ENCODE data around the gene STUM. TPM values are rescaled to one million over a fixed set of nuclear protein-coding genes. Genes with fewer than 3 reads are reported as not detected.
"Not testable (repeated sequence)": the region's sequence is repeated elsewhere in the genome, so short reads cannot be mapped to it uniquely, and the experiment has no call there.

Gene STUM
- total RNA-seq, 1 donor = not detected

- Histone ChIP-seq H3K9me3 (ENCODE audit: low read depth, low read length) (no peaks in the 10 kb centered on the region), H3K4me1 (ENCODE audit: insufficient read depth, low read length) (peaks cover 40% of the 10 kb centered on the region), H3K4me3 (ENCODE audit: low read length) (no peak overlapping the region), H3K27me3 (ENCODE audit: insufficient read depth, low read length) (no peaks in the 10 kb centered on the region)
These were observed 86.2 kb downstream of the STUM start for GRCh38 chr1:226634611-226635246.

GRCh38 chr1:226635456-226635941, 86.9 kb downstream of the STUM start:
- Histone ChIP-seq H3K9me3 (ENCODE audit: low read depth, low read length) (no peaks in the 10 kb centered on the region), H3K4me1 (ENCODE audit: insufficient read depth, low read length) (peaks cover 40% of the 10 kb centered on the region), H3K27me3 (ENCODE audit: insufficient read depth, low read length) (no peaks in the 10 kb centered on the region), H3K4me3 (ENCODE audit: low read length) (no peak overlapping the region)

- H3K4me3 ChIP-seq (ENCODE audit: low read length) = no peak overlapping the region
- no peaks in the 10 kb centered on the region for H3K27me3 ChIP-seq (ENCODE audit: insufficient read depth, low read length)
- H3K9me3 ChIP-seq (ENCODE audit: low read depth, low read length) = no peaks in the 10 kb centered on the region
- peaks cover 46% of the 10 kb centered on the region for H3K4me1 ChIP-seq (ENCODE audit: insufficient read depth, low read length)
These were observed 88.2 kb downstream of the STUM start for GRCh38 chr1:226636847-226637096.

GRCh38 chr1:226637147-226637935, 88.8 kb downstream of the STUM start:
- Histone ChIP-seq H3K4me1 (ENCODE audit: insufficient read depth, low read length) (peaks cover 51% of the 10 kb centered on the region), H3K27me3 (ENCODE audit: insufficient read depth, low read length) (no peaks in the 10 kb centered on the region), H3K9me3 (ENCODE audit: low read depth, low read length) (no peaks in the 10 kb centered on the region), H3K4me3 (ENCODE audit: low read length) (no peak overlapping the region)

GRCh38 chr1:226638001-226638601, 89.5 kb downstream of the STUM start:
- H3K4me1 ChIP-seq (ENCODE audit: insufficient read depth, low read length) = peaks cover 53% of the 10 kb centered on the region

GRCh38 chr1:226638608-226639007, 90.0 kb downstream of the STUM start:
- peaks cover 53% of the 10 kb centered on the region for H3K4me1 ChIP-seq (ENCODE audit: insufficient read depth, low read length)
- no peaks in the 10 kb centered on the region for H3K9me3 ChIP-seq (ENCODE audit: low read depth, low read length)

More at GRCh38 chr1:226638001-226638601, 89.5 kb downstream of the STUM start:
- no peaks in the 10 kb centered on the region for H3K27me3 ChIP-seq (ENCODE audit: insufficient read depth, low read length)
- no peaks in the 10 kb centered on the region for H3K9me3 ChIP-seq (ENCODE audit: low read depth, low read length)
- no peak overlapping the region for H3K4me3 ChIP-seq (ENCODE audit: low read length)

GRCh38 chr1:226639206-226639605, 90.6 kb downstream of the STUM start:
- not testable (repeated sequence) for H3K27me3 ChIP-seq (ENCODE audit: insufficient read depth, low read length); H3K4me3 ChIP-seq (ENCODE audit: low read length); H3K9me3 ChIP-seq (ENCODE audit: low read depth, low read length)
- H3K4me1 ChIP-seq (ENCODE audit: insufficient read depth, low read length) = peaks cover 53% of the 10 kb centered on the region

More at GRCh38 chr1:226638608-226639007, 90.0 kb downstream of the STUM start:
- H3K27me3 ChIP-seq (ENCODE audit: insufficient read depth, low read length) = no peaks in the 10 kb centered on the region
- H3K4me3 ChIP-seq (ENCODE audit: low read length) = no peak overlapping the region

GRCh38 chr1:226639631-226640061, 91.1 kb downstream of the STUM start:
- H3K4me1 ChIP-seq (ENCODE audit: insufficient read depth, low read length) = peaks cover 53% of the 10 kb centered on the region

GRCh38 chr1:226640321-226641136, 92.0 kb downstream of the STUM start:
- peaks cover 53% of the 10 kb centered on the region for H3K4me1 ChIP-seq (ENCODE audit: insufficient read depth, low read length)
- no peak overlapping the region for H3K4me3 ChIP-seq (ENCODE audit: low read length)
- no peaks in the 10 kb centered on the region for H3K9me3 ChIP-seq (ENCODE audit: low read depth, low read length)
- H3K27me3 ChIP-seq (ENCODE audit: insufficient read depth, low read length) = no peaks in the 10 kb centered on the region

More at GRCh38 chr1:226639631-226640061, 91.1 kb downstream of the STUM start:
- H3K9me3 ChIP-seq (ENCODE audit: low read depth, low read length) = no peaks in the 10 kb centered on the region
- no peak overlapping the region for H3K4me3 ChIP-seq (ENCODE audit: low read length)
- H3K27me3 ChIP-seq (ENCODE audit: insufficient read depth, low read length) = no peaks in the 10 kb centered on the region

GRCh38 chr1:226641671-226642231, 93.2 kb downstream of the STUM start:
- Histone ChIP-seq H3K4me3 (ENCODE audit: low read length) (no peak overlapping the region), H3K4me1 (ENCODE audit: insufficient read depth, low read length) (peaks cover 53% of the 10 kb centered on the region), H3K27me3 (ENCODE audit: insufficient read depth, low read length) (no peaks in the 10 kb centered on the region), H3K9me3 (ENCODE audit: low read depth, low read length) (no peaks in the 10 kb centered on the region)

GRCh38 chr1:226642421-226642820, 93.9 kb downstream of the STUM start:
- Histone ChIP-seq H3K4me1 (ENCODE audit: insufficient read depth, low read length) (peaks cover 53% of the 10 kb centered on the region), H3K4me3 (ENCODE audit: low read length) (no peak overlapping the region), H3K9me3 (ENCODE audit: low read depth, low read length) (no peaks in the 10 kb centered on the region), H3K27me3 (ENCODE audit: insufficient read depth, low read length) (no peaks in the 10 kb centered on the region)

- peaks cover 53% of the 10 kb centered on the region for H3K4me1 ChIP-seq (ENCODE audit: insufficient read depth, low read length)
- no peaks in the 10 kb centered on the region for H3K9me3 ChIP-seq (ENCODE audit: low read depth, low read length)
- H3K27me3 ChIP-seq (ENCODE audit: insufficient read depth, low read length) = no peaks in the 10 kb centered on the region
- no peak overlapping the region for H3K4me3 ChIP-seq (ENCODE audit: low read length)
These were observed 94.6 kb downstream of the STUM start for GRCh38 chr1:226643177-226643576.

GRCh38 chr1:226643611-226644540, 95.3 kb downstream of the STUM start:
- no peak overlapping the region for H3K4me3 ChIP-seq (ENCODE audit: low read length)

More at GRCh38 chr1:226643611-226644540, 95.3 kb downstream of the STUM start:
- H3K9me3 ChIP-seq (ENCODE audit: low read depth, low read length) = no peaks in the 10 kb centered on the region
- peaks cover 53% of the 10 kb centered on the region for H3K4me1 ChIP-seq (ENCODE audit: insufficient read depth, low read length)
- H3K27me3 ChIP-seq (ENCODE audit: insufficient read depth, low read length) = no peaks in the 10 kb centered on the region

All from mononuclear cell (primary cell).